OCI-LY3 (cell line): Measurements from ENCODE around the gene GALNT16.

Experiments used
- EZH2phosphoT487 ChIP-seq: fragments of 200-600 bp; shearing (Covaris generic); IDR thresholded peaks from 2 replicates; pipeline ENCODE4 v1.6.1; 2018; ENCODE audit warnings: antibody characterized with exemption, mixed run types, low read depth
- TF ChIP-seq, protein P1 (sequence below): fragments of 200-600, 300-600 bp; sonication (generic); IDR thresholded peaks from 2 replicates; pipeline ENCODE4 v1.5.1; 2014; ENCODE audit warnings: antibody characterized with exemption, low read length, low read depth

DNA sequence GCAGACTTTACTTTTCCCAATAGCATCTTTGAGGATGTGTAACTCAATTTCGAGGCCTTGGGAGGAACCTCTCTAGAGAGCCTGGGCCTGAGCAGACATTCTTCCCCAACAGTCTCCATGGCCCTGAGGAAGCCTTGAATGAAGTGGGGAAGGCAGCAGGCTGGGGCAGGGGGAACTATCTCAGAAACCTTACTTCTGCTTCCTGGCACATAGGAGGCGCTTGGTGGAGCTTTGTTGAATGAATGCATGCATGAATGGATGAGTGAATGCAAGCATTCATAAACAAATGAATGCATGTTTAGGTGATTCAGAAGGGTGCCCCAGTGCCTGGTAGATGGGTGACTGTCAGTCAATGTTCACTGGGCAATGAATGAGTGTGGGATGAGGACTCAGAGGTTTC, 58.3 kb downstream of the GALNT16 start:
- TF ChIP-seq, protein P1, sequence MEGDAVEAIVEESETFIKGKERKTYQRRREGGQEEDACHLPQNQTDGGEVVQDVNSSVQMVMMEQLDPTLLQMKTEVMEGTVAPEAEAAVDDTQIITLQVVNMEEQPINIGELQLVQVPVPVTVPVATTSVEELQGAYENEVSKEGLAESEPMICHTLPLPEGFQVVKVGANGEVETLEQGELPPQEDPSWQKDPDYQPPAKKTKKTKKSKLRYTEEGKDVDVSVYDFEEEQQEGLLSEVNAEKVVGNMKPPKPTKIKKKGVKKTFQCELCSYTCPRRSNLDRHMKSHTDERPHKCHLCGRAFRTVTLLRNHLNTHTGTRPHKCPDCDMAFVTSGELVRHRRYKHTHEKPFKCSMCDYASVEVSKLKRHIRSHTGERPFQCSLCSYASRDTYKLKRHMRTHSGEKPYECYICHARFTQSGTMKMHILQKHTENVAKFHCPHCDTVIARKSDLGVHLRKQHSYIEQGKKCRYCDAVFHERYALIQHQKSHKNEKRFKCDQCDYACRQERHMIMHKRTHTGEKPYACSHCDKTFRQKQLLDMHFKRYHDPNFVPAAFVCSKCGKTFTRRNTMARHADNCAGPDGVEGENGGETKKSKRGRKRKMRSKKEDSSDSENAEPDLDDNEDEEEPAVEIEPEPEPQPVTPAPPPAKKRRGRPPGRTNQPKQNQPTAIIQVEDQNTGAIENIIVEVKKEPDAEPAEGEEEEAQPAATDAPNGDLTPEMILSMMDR, result no peak
- no peak for TF ChIP-seq EZH2phosphoT487
